Neural cell (in vitro differentiated cells): ENCODE data around the gene PPM1N. TPM values are rescaled to one million over a fixed set of nuclear protein-coding genes. Genes with fewer than 3 reads are reported as not detected.
A peak's percentile ranks its signal among the peaks of the same experiment; 100 is the strongest.

Experiments used
- H2AFZ ChIP-seq: fragments of 200-600, 300-800 bp; sonication (generic), shearing (Covaris generic); 2 replicates; pipeline ENCODE4 v1.6.0; 2014; ENCODE audit warnings: low read depth, mild to moderate bottlenecking, antibody characterized with exemption, low read length, moderate library complexity
- H3F3A ChIP-seq: fragments of 200-600 bp; shearing (Covaris generic); 2 replicates; pipeline ENCODE4 v1.6.1; 2016; ENCODE audit warnings: mild to moderate bottlenecking, moderate library complexity, mixed read lengths, antibody characterized with exemption, low read length; ENCODE audit not compliant: insufficient read depth, poor library complexity, severe bottlenecking
- H3K27ac ChIP-seq: fragments of 200-600, 300-800 bp; sonication (generic), shearing (Covaris generic); 2 replicates; pipeline ENCODE4 v1.5.1; 2014; ENCODE audit warnings: mild to moderate bottlenecking, low read length, moderate library complexity
- H3K27me3 ChIP-seq: fragments of 300-800, 200-600 bp; sonication (generic), shearing (Covaris generic); 2 replicates; pipeline ENCODE4 v1.6.0; 2014; ENCODE audit warnings: mild to moderate bottlenecking, low read depth, low read length, moderate library complexity; ENCODE audit not compliant: insufficient read depth
- H3K36me3 ChIP-seq: fragments of 300-800, 200-600 bp; sonication (generic), shearing (Covaris generic); 2 replicates; pipeline ENCODE4 v1.5.1; 2014; ENCODE audit warnings: mild to moderate bottlenecking, antibody characterized with exemption, low read length, moderate library complexity; ENCODE audit not compliant: insufficient read depth
- H3K4me2 ChIP-seq: fragments of 300-800, 200-600 bp; sonication (generic), shearing (Covaris generic); 2 replicates; pipeline ENCODE4 v1.6.0; 2014; ENCODE audit warnings: mild to moderate bottlenecking, low read length
- H3K4me3 ChIP-seq: fragments of 300-800, 200-600 bp; sonication (generic), shearing (Covaris generic); 2 replicates; pipeline ENCODE4 v1.5.1; 2014; ENCODE audit warnings: mild to moderate bottlenecking, low read length, moderate library complexity
- H3K79me2 ChIP-seq: fragments of 200-600 bp; shearing (Covaris generic); replicated peaks from 2 replicates; pipeline ENCODE4 v1.6.0; 2014; ENCODE audit warnings: mild to moderate bottlenecking, low read length, moderate library complexity; ENCODE audit not compliant: insufficient read depth
- H3K9ac ChIP-seq: fragments of 300-800, 200-600 bp; sonication (generic), shearing (Covaris generic); 2 replicates; pipeline ENCODE4 v1.6.1; 2016; ENCODE audit warnings: mild to moderate bottlenecking, low read length, mixed read lengths
- H3K9me2 ChIP-seq: fragments of 200-600 bp; shearing (Covaris generic); 2 replicates; pipeline ENCODE4 v1.6.1; 2016; ENCODE audit warnings: mild to moderate bottlenecking, low read length, mixed read lengths; ENCODE audit not compliant: insufficient read depth
- H3K9me3 ChIP-seq: fragments of 200-600, 300-800 bp; sonication (generic), shearing (Covaris generic); 2 replicates; pipeline ENCODE4 v1.6.1; 2016; ENCODE audit warnings: mild to moderate bottlenecking, mixed run types, low read length, moderate library complexity, mixed read lengths
- H4K20me1 ChIP-seq: fragments of 200-600 bp; shearing (Covaris generic); 2 replicates; pipeline ENCODE4 v1.6.1; 2016; ENCODE audit warnings: mild to moderate bottlenecking, mixed run types; ENCODE audit not compliant: insufficient read depth
- EP300 ChIP-seq: fragments of 450-650 bp; conservative IDR thresholded peaks from 2 replicates; pipeline ENCODE4 v1.6.1; 2014; ENCODE audit warnings: antibody characterized with exemption, mild to moderate bottlenecking, moderate library complexity; ENCODE audit not compliant: poor library complexity, severe bottlenecking
- EZH2 ChIP-seq: fragments of 200-600, 300-800 bp; shearing (Covaris generic), sonication (generic); IDR thresholded peaks from 2 replicates; pipeline ENCODE4 v1.6.1; 2014; ENCODE audit warnings: antibody characterized with exemption, low read length, borderline replicate concordance, mild to moderate bottlenecking; ENCODE audit not compliant: insufficient read depth, poor library complexity, severe bottlenecking
- MXI1 ChIP-seq: fragments of 450-650 bp; conservative IDR thresholded peaks from 2 replicates; pipeline ENCODE4 v1.6.1; 2014; ENCODE audit warnings: antibody characterized with exemption, mild to moderate bottlenecking; ENCODE audit not compliant: poor library complexity, severe bottlenecking
- POLR2AphosphoS5 ChIP-seq: IDR thresholded peaks from 2 replicates; pipeline ENCODE4 v1.6.1; 2012
- RAD21 ChIP-seq: fragments of 450-650 bp; conservative IDR thresholded peaks from 2 replicates; pipeline ENCODE4 v1.6.1; 2014; ENCODE audit warnings: antibody characterized with exemption, mild to moderate bottlenecking, moderate library complexity
- SMC3 ChIP-seq: fragments of 450-650 bp; conservative IDR thresholded peaks from 2 replicates; pipeline ENCODE4 v1.6.1; 2014; ENCODE audit warnings: antibody characterized with exemption, mild to moderate bottlenecking, moderate library complexity; ENCODE audit not compliant: poor library complexity
- TAF1 ChIP-seq: IDR thresholded peaks from 2 replicates; pipeline ENCODE4 v1.6.1; 2012; ENCODE audit warnings: low read depth
- polyA plus RNA-seq: library from polyadenylated mRNA; depleted of rRNA; stranded (reverse); fragments of >200 nt; gene quantifications from 2 replicates; pipeline ENCODE4 v1.2.3, GENCODE V29; 2014
- TF ChIP-seq, protein P1 (sequence below): IDR thresholded peaks from 2 replicates; pipeline ENCODE4 v1.6.1; 2012; ENCODE audit warnings: borderline replicate concordance
- TF ChIP-seq, protein P2 (sequence below): fragments of 450-650 bp; IDR thresholded peaks from 2 replicates; pipeline ENCODE4 v1.5.1; 2014; ENCODE audit warnings: antibody characterized with exemption, mild to moderate bottlenecking, moderate library complexity; ENCODE audit not compliant: poor library complexity, severe bottlenecking

PPM1N gene
- polyA plus RNA-seq, 1 donor from 2014 or later, result 1.0 TPM

DNA sequence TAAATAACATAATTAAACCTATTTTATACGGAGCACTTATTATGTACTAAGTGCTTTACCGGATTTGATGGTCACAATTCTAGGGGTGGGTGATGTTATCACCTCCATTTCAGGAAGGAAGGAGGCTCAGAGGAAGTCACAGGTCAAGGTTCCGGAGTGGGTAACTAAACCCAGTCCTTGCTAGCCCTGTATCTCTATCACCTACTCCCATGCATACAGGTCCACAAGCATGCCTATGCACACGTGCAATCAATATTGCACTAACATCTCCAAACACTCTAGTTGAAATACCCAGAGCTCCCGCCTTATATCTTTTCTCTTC is 48.3 kb upstream of the PPM1N start:
- Histone ChIP-seq H4K20me1 (no peaks in the 10 kb centered on the region), H3K27ac (peak overlapping the region; percentile 76), H3F3A (no peaks in the 10 kb centered on the region), H3K27me3 (no peaks in the 10 kb centered on the region), H3K9me2 (no peaks in the 10 kb centered on the region), H3K4me2 (no peak overlapping the region), H3K9ac (peak overlapping the region; percentile 62), H3K9me3 (no peaks in the 10 kb centered on the region), H3K79me2 (no peaks in the 10 kb centered on the region), H3K4me3 (peak overlapping the region; percentile 74), H2AFZ (peak overlapping the region; percentile 23), H3K36me3 (no peaks in the 10 kb centered on the region)
- TF ChIP-seq TAF1, result no peak
- no peak for TF ChIP-seq POLR2AphosphoS5
- TF ChIP-seq, protein P1, sequence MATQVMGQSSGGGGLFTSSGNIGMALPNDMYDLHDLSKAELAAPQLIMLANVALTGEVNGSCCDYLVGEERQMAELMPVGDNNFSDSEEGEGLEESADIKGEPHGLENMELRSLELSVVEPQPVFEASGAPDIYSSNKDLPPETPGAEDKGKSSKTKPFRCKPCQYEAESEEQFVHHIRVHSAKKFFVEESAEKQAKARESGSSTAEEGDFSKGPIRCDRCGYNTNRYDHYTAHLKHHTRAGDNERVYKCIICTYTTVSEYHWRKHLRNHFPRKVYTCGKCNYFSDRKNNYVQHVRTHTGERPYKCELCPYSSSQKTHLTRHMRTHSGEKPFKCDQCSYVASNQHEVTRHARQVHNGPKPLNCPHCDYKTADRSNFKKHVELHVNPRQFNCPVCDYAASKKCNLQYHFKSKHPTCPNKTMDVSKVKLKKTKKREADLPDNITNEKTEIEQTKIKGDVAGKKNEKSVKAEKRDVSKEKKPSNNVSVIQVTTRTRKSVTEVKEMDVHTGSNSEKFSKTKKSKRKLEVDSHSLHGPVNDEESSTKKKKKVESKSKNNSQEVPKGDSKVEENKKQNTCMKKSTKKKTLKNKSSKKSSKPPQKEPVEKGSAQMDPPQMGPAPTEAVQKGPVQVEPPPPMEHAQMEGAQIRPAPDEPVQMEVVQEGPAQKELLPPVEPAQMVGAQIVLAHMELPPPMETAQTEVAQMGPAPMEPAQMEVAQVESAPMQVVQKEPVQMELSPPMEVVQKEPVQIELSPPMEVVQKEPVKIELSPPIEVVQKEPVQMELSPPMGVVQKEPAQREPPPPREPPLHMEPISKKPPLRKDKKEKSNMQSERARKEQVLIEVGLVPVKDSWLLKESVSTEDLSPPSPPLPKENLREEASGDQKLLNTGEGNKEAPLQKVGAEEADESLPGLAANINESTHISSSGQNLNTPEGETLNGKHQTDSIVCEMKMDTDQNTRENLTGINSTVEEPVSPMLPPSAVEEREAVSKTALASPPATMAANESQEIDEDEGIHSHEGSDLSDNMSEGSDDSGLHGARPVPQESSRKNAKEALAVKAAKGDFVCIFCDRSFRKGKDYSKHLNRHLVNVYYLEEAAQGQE, result no peak
- TF ChIP-seq EP300, result no peak
- TF ChIP-seq, protein P2, sequence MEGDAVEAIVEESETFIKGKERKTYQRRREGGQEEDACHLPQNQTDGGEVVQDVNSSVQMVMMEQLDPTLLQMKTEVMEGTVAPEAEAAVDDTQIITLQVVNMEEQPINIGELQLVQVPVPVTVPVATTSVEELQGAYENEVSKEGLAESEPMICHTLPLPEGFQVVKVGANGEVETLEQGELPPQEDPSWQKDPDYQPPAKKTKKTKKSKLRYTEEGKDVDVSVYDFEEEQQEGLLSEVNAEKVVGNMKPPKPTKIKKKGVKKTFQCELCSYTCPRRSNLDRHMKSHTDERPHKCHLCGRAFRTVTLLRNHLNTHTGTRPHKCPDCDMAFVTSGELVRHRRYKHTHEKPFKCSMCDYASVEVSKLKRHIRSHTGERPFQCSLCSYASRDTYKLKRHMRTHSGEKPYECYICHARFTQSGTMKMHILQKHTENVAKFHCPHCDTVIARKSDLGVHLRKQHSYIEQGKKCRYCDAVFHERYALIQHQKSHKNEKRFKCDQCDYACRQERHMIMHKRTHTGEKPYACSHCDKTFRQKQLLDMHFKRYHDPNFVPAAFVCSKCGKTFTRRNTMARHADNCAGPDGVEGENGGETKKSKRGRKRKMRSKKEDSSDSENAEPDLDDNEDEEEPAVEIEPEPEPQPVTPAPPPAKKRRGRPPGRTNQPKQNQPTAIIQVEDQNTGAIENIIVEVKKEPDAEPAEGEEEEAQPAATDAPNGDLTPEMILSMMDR, result no peak
- no peak for TF ChIP-seq MXI1
- no peak for TF ChIP-seq EZH2
- no peak for TF ChIP-seq SMC3
- no peak for TF ChIP-seq RAD21

DNA sequence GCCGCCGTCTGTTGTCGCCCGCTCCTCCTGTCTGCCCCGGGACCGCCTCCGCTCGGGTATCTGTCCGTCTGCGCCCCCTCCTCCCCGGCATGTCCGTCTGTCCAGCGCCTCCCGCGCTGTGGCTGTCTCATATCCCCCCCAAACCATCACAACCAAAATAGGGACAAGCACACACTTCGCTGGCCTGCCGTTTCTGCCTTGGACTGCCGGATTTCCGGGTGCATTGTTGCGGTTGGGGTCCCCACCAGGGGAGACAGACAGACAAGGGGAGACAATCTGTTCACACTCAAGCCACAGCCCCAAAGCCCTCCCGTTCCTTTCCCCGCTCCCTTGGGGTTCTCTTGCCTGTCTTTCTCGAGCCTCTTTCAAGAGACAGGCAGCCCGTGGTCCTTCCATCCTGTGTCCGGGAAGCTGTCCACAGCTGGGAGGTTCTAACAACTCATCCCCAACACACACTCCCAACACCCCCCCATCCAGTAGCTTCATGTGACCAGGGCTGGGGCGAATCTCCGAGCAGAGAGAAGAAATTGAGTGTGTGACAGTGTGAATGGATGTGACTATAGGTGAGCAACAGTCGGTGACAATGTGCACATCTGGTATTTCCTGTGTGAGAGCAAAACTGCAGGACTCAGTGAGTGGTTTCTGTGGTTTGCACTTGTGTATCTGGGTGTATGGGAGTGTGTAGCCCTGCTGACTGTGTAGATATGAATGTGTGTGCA is 47.0 kb upstream of the PPM1N start:
- H3F3A ChIP-seq, result no peaks in the 10 kb centered on the region
- H3K9me2 ChIP-seq, result no peaks in the 10 kb centered on the region
- H3K27ac ChIP-seq, result peak overlapping the region; percentile 73
- peak overlapping the region; percentile 62 for H3K4me2 ChIP-seq
- H3K9me3 ChIP-seq, result no peaks in the 10 kb centered on the region
- H3K4me3 ChIP-seq, result peak overlapping the region; percentile 74
- H3K9ac ChIP-seq, result peak overlapping the region; percentile 81
- peak overlapping the region; percentile 69 for H2AFZ ChIP-seq
- no peaks in the 10 kb centered on the region for H3K36me3 ChIP-seq
- H3K27me3 ChIP-seq, result no peaks in the 10 kb centered on the region
- no peaks in the 10 kb centered on the region for H4K20me1 ChIP-seq
- TF ChIP-seq, protein P2, result no peak
- TF ChIP-seq SMC3, result no peak
- no peak for TF ChIP-seq EP300
- no peak for TF ChIP-seq POLR2AphosphoS5
- TF ChIP-seq TAF1, result no peak
- TF ChIP-seq, protein P1, result no peak
- TF ChIP-seq EZH2, result no peak
- TF ChIP-seq RAD21, result no peak
- no peak for TF ChIP-seq MXI1
- no peaks in the 10 kb centered on the region for H3K79me2 ChIP-seq
